ENCODE results near the gene BPIFB4.

GRCh38 chr20:33083544-33084340 lies 4.3 kb downstream of the BPIFB4 start:
- TF ChIP-seq, protein P1, sequence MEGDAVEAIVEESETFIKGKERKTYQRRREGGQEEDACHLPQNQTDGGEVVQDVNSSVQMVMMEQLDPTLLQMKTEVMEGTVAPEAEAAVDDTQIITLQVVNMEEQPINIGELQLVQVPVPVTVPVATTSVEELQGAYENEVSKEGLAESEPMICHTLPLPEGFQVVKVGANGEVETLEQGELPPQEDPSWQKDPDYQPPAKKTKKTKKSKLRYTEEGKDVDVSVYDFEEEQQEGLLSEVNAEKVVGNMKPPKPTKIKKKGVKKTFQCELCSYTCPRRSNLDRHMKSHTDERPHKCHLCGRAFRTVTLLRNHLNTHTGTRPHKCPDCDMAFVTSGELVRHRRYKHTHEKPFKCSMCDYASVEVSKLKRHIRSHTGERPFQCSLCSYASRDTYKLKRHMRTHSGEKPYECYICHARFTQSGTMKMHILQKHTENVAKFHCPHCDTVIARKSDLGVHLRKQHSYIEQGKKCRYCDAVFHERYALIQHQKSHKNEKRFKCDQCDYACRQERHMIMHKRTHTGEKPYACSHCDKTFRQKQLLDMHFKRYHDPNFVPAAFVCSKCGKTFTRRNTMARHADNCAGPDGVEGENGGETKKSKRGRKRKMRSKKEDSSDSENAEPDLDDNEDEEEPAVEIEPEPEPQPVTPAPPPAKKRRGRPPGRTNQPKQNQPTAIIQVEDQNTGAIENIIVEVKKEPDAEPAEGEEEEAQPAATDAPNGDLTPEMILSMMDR (IDR thresholded peaks at IDR 0.05; ENCODE audit: low read depth, low read length), result no peak
- no peak for TF ChIP-seq POLR2A (IDR thresholded peaks at IDR 0.05; ENCODE audit: extremely low read depth, insufficient read length)
- TF ChIP-seq MAX (IDR thresholded peaks at IDR 0.05; ENCODE audit: low read depth, low read length), result no peak
